GM19324 (cell line): ENCODE results near the gene TRANK1.
"Not testable (repeated sequence)": the region's sequence is repeated elsewhere in the genome, so short reads cannot be mapped to it uniquely, and the experiment has no call there.

Experiments used
- ATAC-seq: cut with Tn5 transposase; IDR thresholded peaks from one replicate; pipeline ENCODE4 v1.9.1; 2021; ENCODE audit warnings: mild to moderate bottlenecking, moderate library complexity; ENCODE audit not compliant: unreplicated experiment, low FRiP score

The TRANK1 gene

GRCh38 chr3:36944641-36945270 is at the start of gene TRANK1:
Gene TRANK1, minus strand, starts transcription at chr3:36945054. Its CDS starts 245 bp downstream, at chr3:36944809.
- peak; percentile 62 for ATAC-seq

GRCh38 chr3:36993326-36994283 is 48.8 kb upstream of the TRANK1 start, which contains the start of gene MLH1:
Gene MLH1, plus strand, starts transcription at chr3:36993518. Its CDS starts 30 bp downstream, at chr3:36993548.
- ATAC-seq: peak; percentile 94

- ATAC-seq: peak; percentile 91
Observed at GRCh38 chr3:36992806-36993325, 48.0 kb upstream of the TRANK1 start, which contains the start of gene EPM2AIP1. Gene EPM2AIP1, minus strand, starts transcription at chr3:36993131. Its CDS starts 54 bp downstream, at chr3:36993077.

- no peak for ATAC-seq
Observed at GRCh38 chr3:36991923-36992805, 47.3 kb upstream of the TRANK1 start.

- ATAC-seq: no peak
Observed at GRCh38 chr3:36991147-36991546, 46.3 kb upstream of the TRANK1 start.

- no peak for ATAC-seq
Observed at GRCh38 chr3:36989568-36989967, 44.7 kb upstream of the TRANK1 start.

- no peak for ATAC-seq
Observed at GRCh38 chr3:36989005-36989404, 44.2 kb upstream of the TRANK1 start.

- no peak for ATAC-seq
Observed at GRCh38 chr3:36988356-36988755, 43.5 kb upstream of the TRANK1 start.

- ATAC-seq: no peak
Observed at GRCh38 chr3:36981006-36981405, 36.2 kb upstream of the TRANK1 start.

- ATAC-seq: no peak
Observed at GRCh38 chr3:36973139-36973538, 28.3 kb upstream of the TRANK1 start.

GRCh38 chr3:36972163-36972562 is 27.3 kb upstream of the TRANK1 start:
- no peak for ATAC-seq

- ATAC-seq: peak; percentile 97
Observed at GRCh38 chr3:36969540-36970432, 24.9 kb upstream of the TRANK1 start.

- ATAC-seq: no peak
Observed at GRCh38 chr3:36969085-36969484, 24.2 kb upstream of the TRANK1 start.

- ATAC-seq: no peak
Observed at GRCh38 chr3:36965440-36965839, 20.6 kb upstream of the TRANK1 start.

- no peak for ATAC-seq
Observed at GRCh38 chr3:36964817-36965216, 20.0 kb upstream of the TRANK1 start.

- ATAC-seq: no peak
Observed at GRCh38 chr3:36964331-36964730, 19.5 kb upstream of the TRANK1 start.

- ATAC-seq: not testable (repeated sequence)
Observed at GRCh38 chr3:36963008-36963407, 18.2 kb upstream of the TRANK1 start.

- no peak for ATAC-seq
Observed at GRCh38 chr3:36960502-36960901, 15.6 kb upstream of the TRANK1 start.

- no peak for ATAC-seq
Observed at GRCh38 chr3:36959821-36960220, 15.0 kb upstream of the TRANK1 start.
